ENCODE data around the gene KRTAP12-1. TPM values are rescaled to one million over a fixed set of nuclear protein-coding genes. Genes with fewer than 3 reads are reported as not detected.

KRTAP12-1 gene
- not detected for polyA plus RNA-seq (ENCODE audit: insufficient read length in 3 of 3)
- long read RNA-seq, donor 1 = 0 reads
- long read RNA-seq, donor 2 = 0 reads
- long read RNA-seq, donor 3 = 0 reads
- long read RNA-seq, donor 4 = 0 reads
- long read RNA-seq, donor 5 = 0 reads
- long read RNA-seq, donor 6 = 0 reads
- long read RNA-seq, donor 7 = 0 reads
- long read RNA-seq, donor 8 = 0 reads
- long read RNA-seq, donor 9, partial matches to known transcripts = 0 of 1 reads
- long read RNA-seq, donor 9, other reads (novel, unspliced or antisense) = 0 of 1 reads
- long read RNA-seq, donor 10 = 0 reads
- long read RNA-seq, donor 11 = 0 reads
- long read RNA-seq, donor 12 = 0 reads
- long read RNA-seq, donor 13 = 0 reads
- long read RNA-seq, donor 14 = 0 reads
- long read RNA-seq, donor 15 = 0 reads
- long read RNA-seq, donor 16 = 0 reads

GRCh38 chr21:44681861-44682579 is at the start of gene KRTAP12-1:
Gene KRTAP12-1 (minus strand): TSS chr21:44682163. CDS start chr21:44682123, 40 bp downstream.
- DNase-seq (ENCODE audit: extremely low read depth in 1 of 11, low read depth in 9 of 11, low spot score in 4 of 11) = no peak

- no peak for DNase-seq (ENCODE audit: extremely low read depth in 1 of 11, low read depth in 9 of 11, low spot score in 4 of 11)
Observed at GRCh38 chr21:44730951-44731579, 49.1 kb upstream of the KRTAP12-1 start.

GRCh38 chr21:44730028-44730395 is 48.0 kb upstream of the KRTAP12-1 start:
- DNase-seq (ENCODE audit: extremely low read depth in 1 of 11, low read depth in 9 of 11, low spot score in 4 of 11) = no peak

GRCh38 chr21:44729336-44730027 is 47.5 kb upstream of the KRTAP12-1 start:
- no peak for DNase-seq (ENCODE audit: extremely low read depth in 1 of 11, low read depth in 9 of 11, low spot score in 4 of 11)

- DNase-seq (ENCODE audit: extremely low read depth in 1 of 11, low read depth in 9 of 11, low spot score in 4 of 11) = no peak
Observed at GRCh38 chr21:44728716-44729115, 46.8 kb upstream of the KRTAP12-1 start.

- DNase-seq (ENCODE audit: extremely low read depth in 1 of 11, low read depth in 9 of 11, low spot score in 4 of 11) = no peak
Observed at GRCh38 chr21:44727757-44728156, 45.8 kb upstream of the KRTAP12-1 start.

- no peak for DNase-seq (ENCODE audit: extremely low read depth in 1 of 11, low read depth in 9 of 11, low spot score in 4 of 11)
Observed at GRCh38 chr21:44727321-44727720, 45.4 kb upstream of the KRTAP12-1 start.

- DNase-seq (ENCODE audit: extremely low read depth in 1 of 11, low read depth in 9 of 11, low spot score in 4 of 11) = no peak
Observed at GRCh38 chr21:44726826-44727225, 44.9 kb upstream of the KRTAP12-1 start.

GRCh38 chr21:44724926-44725325 is 43.0 kb upstream of the KRTAP12-1 start:
- no peak for DNase-seq (ENCODE audit: extremely low read depth in 1 of 11, low read depth in 9 of 11, low spot score in 4 of 11)

- no peak for DNase-seq (ENCODE audit: extremely low read depth in 1 of 11, low read depth in 9 of 11, low spot score in 4 of 11)
Observed at GRCh38 chr21:44724196-44724595, 42.2 kb upstream of the KRTAP12-1 start.

GRCh38 chr21:44723177-44724131 is 41.5 kb upstream of the KRTAP12-1 start:
- peak in 10 of 11 donors; percentile 36 to 75 (median 51) for DNase-seq (ENCODE audit: extremely low read depth in 1 of 11, low read depth in 9 of 11, low spot score in 4 of 11)

- DNase-seq (ENCODE audit: extremely low read depth in 1 of 11, low read depth in 9 of 11, low spot score in 4 of 11) = no peak
Observed at GRCh38 chr21:44722731-44723130, 40.8 kb upstream of the KRTAP12-1 start.

- DNase-seq (ENCODE audit: extremely low read depth in 1 of 11, low read depth in 9 of 11, low spot score in 4 of 11) = no peak
Observed at GRCh38 chr21:44720170-44720569, 38.2 kb upstream of the KRTAP12-1 start.

GRCh38 chr21:44718571-44718970 is 36.6 kb upstream of the KRTAP12-1 start:
- no peak for DNase-seq (ENCODE audit: extremely low read depth in 1 of 11, low read depth in 9 of 11, low spot score in 4 of 11)

- DNase-seq (ENCODE audit: extremely low read depth in 1 of 11, low read depth in 9 of 11, low spot score in 4 of 11) = no peak
Observed at GRCh38 chr21:44718093-44718492, 36.1 kb upstream of the KRTAP12-1 start.

GRCh38 chr21:44716984-44717383 is 35.0 kb upstream of the KRTAP12-1 start:
- no peak for DNase-seq (ENCODE audit: extremely low read depth in 1 of 11, low read depth in 9 of 11, low spot score in 4 of 11)

- DNase-seq (ENCODE audit: extremely low read depth in 1 of 11, low read depth in 9 of 11, low spot score in 4 of 11) = no peak
Observed at GRCh38 chr21:44714905-44715304, 32.9 kb upstream of the KRTAP12-1 start.

GRCh38 chr21:44713846-44714245 is 31.9 kb upstream of the KRTAP12-1 start:
- DNase-seq (ENCODE audit: extremely low read depth in 1 of 11, low read depth in 9 of 11, low spot score in 4 of 11) = no peak
